HEK293 (cell line): ENCODE results near the gene ALLC.

Source experiments
- CTCF ChIA-PET: fragments of 350-600 bp; formaldehyde crosslinking; extraction: SDS; loops from one replicate; lab custom pipeline; 2021; ENCODE audit warnings: antibody characterized with exemption; lab: Yijun Ruan, JAX
- POLR2A ChIA-PET: fragments of 300-600 bp; formaldehyde crosslinking; extraction: SDS; loops from one replicate; lab custom pipeline; 2020; ENCODE audit warnings: antibody characterized with exemption, inconsistent platforms; lab: Yijun Ruan, JAX
- H3K27ac ChIP-seq: fragments of 200-500 bp; sonication (Bioruptor generic); 2 replicates; pipeline ENCODE4 v1.5.1; 2014; ENCODE audit warnings: low read depth, low read length, control low read depth, inconsistent platforms; ENCODE audit errors: extremely low read depth
- H3K36me3 ChIP-seq, 2 experiments: fragments of 200-500 bp in 1 of 2; sonication (Bioruptor generic) in 1 of 2; 1 replicate in 1 of 2; 2 replicates in 1 of 2; pipeline ENCODE4 v1.5.1; 2014 to 2017; ENCODE audit warnings: inconsistent platforms in 2 of 2, low read length in 2 of 2; ENCODE audit not compliant: control insufficient read depth in 2 of 2, insufficient read depth in 1 of 2
- H3K4me1 ChIP-seq: fragments of 200-500 bp; sonication (Bioruptor generic); 2 replicates; pipeline ENCODE4 v1.5.1; 2014; ENCODE audit warnings: mild to moderate bottlenecking, low read length, inconsistent platforms; ENCODE audit not compliant: control insufficient read depth, insufficient read depth
- H3K4me3 ChIP-seq: 2 replicates; pipeline ENCODE4 v1.5.1; 2011; ENCODE audit warnings: low read depth, mild to moderate bottlenecking, control low read depth, low read length, moderate library complexity
- H3K9me3 ChIP-seq: fragments of 200-500 bp; sonication (Bioruptor generic); 2 replicates; pipeline ENCODE4 v1.5.1; 2014; ENCODE audit warnings: low read depth, low read length, inconsistent platforms; ENCODE audit not compliant: control insufficient read depth, insufficient read depth
- AEBP2 ChIP-seq: fragments of 450-650 bp; formaldehyde crosslinking; IDR thresholded peaks from 2 replicates; pipeline ENCODE4 v1.5.1; 2016; ENCODE audit warnings: missing biosample characterization, missing genetic modification characterization, borderline replicate concordance
- GFI1B ChIP-seq: fragments of 450-650 bp; formaldehyde crosslinking; IDR thresholded peaks from 2 replicates; pipeline ENCODE4 v1.5.1; 2016; ENCODE audit warnings: missing biosample characterization, missing genetic modification characterization
- HIC1 ChIP-seq: fragments of 450-650 bp; formaldehyde crosslinking; IDR thresholded peaks from 2 replicates; pipeline ENCODE4 v1.5.1; 2016; ENCODE audit warnings: missing biosample characterization, missing genetic modification characterization
- SP3 ChIP-seq: fragments of 450-650 bp; formaldehyde crosslinking; IDR thresholded peaks from 2 replicates; pipeline ENCODE4 v1.5.1; 2016; ENCODE audit warnings: missing biosample characterization, missing genetic modification characterization
- ZBTB11 ChIP-seq: fragments of 450-650 bp; formaldehyde crosslinking; conservative IDR thresholded peaks from 2 replicates; pipeline ENCODE4 v1.5.1; 2016; ENCODE audit warnings: low read depth, missing biosample characterization, missing genetic modification characterization
- ZBTB21 ChIP-seq: fragments of 450-650 bp; formaldehyde crosslinking; IDR thresholded peaks from 2 replicates; pipeline ENCODE4 v1.5.1; 2017; ENCODE audit warnings: missing biosample characterization, missing genetic modification characterization
- ZIC2 ChIP-seq: fragments of 450-650 bp; formaldehyde crosslinking; IDR thresholded peaks from 2 replicates; pipeline ENCODE4 v1.5.1; 2016; ENCODE audit warnings: missing biosample characterization, missing genetic modification characterization
- ZNF114 ChIP-seq: fragments of 450-650 bp; formaldehyde crosslinking; IDR thresholded peaks from 2 replicates; pipeline ENCODE4 v1.5.0; 2017; ENCODE audit warnings: missing biosample characterization, missing genetic modification characterization
- ZNF18 ChIP-seq: fragments of 450-650 bp; formaldehyde crosslinking; IDR thresholded peaks from 2 replicates; pipeline ENCODE4 v1.5.1; 2016; ENCODE audit warnings: missing biosample characterization, missing genetic modification characterization
- ZNF223 ChIP-seq: fragments of 450-650 bp; formaldehyde crosslinking; IDR thresholded peaks from 2 replicates; pipeline ENCODE4 v1.5.1; 2016; ENCODE audit warnings: missing biosample characterization, missing genetic modification characterization
- ZNF366 ChIP-seq: fragments of 450-650 bp; formaldehyde crosslinking; conservative IDR thresholded peaks from 2 replicates; pipeline ENCODE4 v1.5.1; 2016; ENCODE audit warnings: missing biosample characterization, missing genetic modification characterization
- ZNF473 ChIP-seq: fragments of 450-650 bp; formaldehyde crosslinking; IDR thresholded peaks from 2 replicates; pipeline ENCODE4 v1.5.1; 2017; ENCODE audit warnings: missing biosample characterization, missing genetic modification characterization
- ZNF510 ChIP-seq: fragments of 450-650 bp; formaldehyde crosslinking; IDR thresholded peaks from 2 replicates; pipeline ENCODE4 v1.5.1; 2018; ENCODE audit warnings: mild to moderate bottlenecking, missing genetic modification characterization, missing biosample characterization; ENCODE audit not compliant: insufficient replicate concordance
- ZNF521 ChIP-seq: fragments of 450-650 bp; formaldehyde crosslinking; IDR thresholded peaks from 2 replicates; pipeline ENCODE4 v1.5.1; 2017; ENCODE audit warnings: missing biosample characterization, mild to moderate bottlenecking, missing genetic modification characterization
- ZNF561 ChIP-seq: fragments of 450-650 bp; IDR thresholded peaks from 2 replicates; pipeline ENCODE4 v1.5.1; 2018; ENCODE audit warnings: missing biosample characterization, missing genetic modification characterization, borderline replicate concordance

The ALLC gene

GRCh38 chr2:3747032-3747654 is 89.1 kb downstream of the ALLC start:
- Histone ChIP-seq H3K4me3 (no peak overlapping the region), H3K27ac (no peak overlapping the region), H3K36me3 (no peaks in the 10 kb centered on the region), H3K9me3 (no peaks in the 10 kb centered on the region), H3K4me1 (no peaks in the 10 kb centered on the region)
- no peak for TF ChIP-seq ZBTB11
- ChIA-PET POLR2A (no interaction called here), CTCF (interaction anchor here (0.6 kb wide), 1 partner anchor 1574 kb away, joined by 3 read pairs; no protein-coding TSS in a partner anchor)

- ChIA-PET CTCF (no interaction called here), POLR2A (no interaction called here)
- Histone ChIP-seq H3K27ac (no peak overlapping the region), H3K4me1 (no peaks in the 10 kb centered on the region), H3K9me3 (no peaks in the 10 kb centered on the region), H3K36me3 (no peaks in the 10 kb centered on the region), H3K4me3 (no peak overlapping the region)
- TF ChIP-seq ZNF18 (tag by site-specific recombination) (no peak), GFI1B (tag by site-specific recombination) (no peak), ZNF223 (tag by site-specific recombination) (no peak), ZNF366 (no peak), ZNF473 (tag by site-specific recombination) (no peak), ZNF561 (tag by site-specific recombination) (no peak), ZNF521 (no peak), ZIC2 (no peak), HIC1 (tag by site-specific recombination) (no peak), SP3 (tag by site-specific recombination) (no peak), ZNF510 (tag by site-specific recombination) (no peak), AEBP2 (tag by site-specific recombination) (no peak), ZNF114 (no peak), ZBTB21 (tag by site-specific recombination) (no peak)
These were observed 89.8 kb downstream of the ALLC start for GRCh38 chr2:3747826-3748225.
